Measurements from ENCODE around the gene MTFP1.

- TF ChIP-seq, protein P1, sequence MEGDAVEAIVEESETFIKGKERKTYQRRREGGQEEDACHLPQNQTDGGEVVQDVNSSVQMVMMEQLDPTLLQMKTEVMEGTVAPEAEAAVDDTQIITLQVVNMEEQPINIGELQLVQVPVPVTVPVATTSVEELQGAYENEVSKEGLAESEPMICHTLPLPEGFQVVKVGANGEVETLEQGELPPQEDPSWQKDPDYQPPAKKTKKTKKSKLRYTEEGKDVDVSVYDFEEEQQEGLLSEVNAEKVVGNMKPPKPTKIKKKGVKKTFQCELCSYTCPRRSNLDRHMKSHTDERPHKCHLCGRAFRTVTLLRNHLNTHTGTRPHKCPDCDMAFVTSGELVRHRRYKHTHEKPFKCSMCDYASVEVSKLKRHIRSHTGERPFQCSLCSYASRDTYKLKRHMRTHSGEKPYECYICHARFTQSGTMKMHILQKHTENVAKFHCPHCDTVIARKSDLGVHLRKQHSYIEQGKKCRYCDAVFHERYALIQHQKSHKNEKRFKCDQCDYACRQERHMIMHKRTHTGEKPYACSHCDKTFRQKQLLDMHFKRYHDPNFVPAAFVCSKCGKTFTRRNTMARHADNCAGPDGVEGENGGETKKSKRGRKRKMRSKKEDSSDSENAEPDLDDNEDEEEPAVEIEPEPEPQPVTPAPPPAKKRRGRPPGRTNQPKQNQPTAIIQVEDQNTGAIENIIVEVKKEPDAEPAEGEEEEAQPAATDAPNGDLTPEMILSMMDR (IDR thresholded peaks at IDR 0.05) = no peak
- no peak for TF ChIP-seq POLR2A (IDR thresholded peaks at IDR 0.05)
- TF ChIP-seq POLR2AphosphoS5 (IDR thresholded peaks at IDR 0.05) = no peak
Measured at GRCh38 chr22:30413001-30413400, 12.6 kb upstream of the MTFP1 start.
